Measurements from ENCODE around the gene ATAD3C.
"Not testable (repeated sequence)": the region's sequence is repeated elsewhere in the genome, so short reads cannot be mapped to it uniquely, and the experiment has no call there.

ATAD3C gene, protein sequence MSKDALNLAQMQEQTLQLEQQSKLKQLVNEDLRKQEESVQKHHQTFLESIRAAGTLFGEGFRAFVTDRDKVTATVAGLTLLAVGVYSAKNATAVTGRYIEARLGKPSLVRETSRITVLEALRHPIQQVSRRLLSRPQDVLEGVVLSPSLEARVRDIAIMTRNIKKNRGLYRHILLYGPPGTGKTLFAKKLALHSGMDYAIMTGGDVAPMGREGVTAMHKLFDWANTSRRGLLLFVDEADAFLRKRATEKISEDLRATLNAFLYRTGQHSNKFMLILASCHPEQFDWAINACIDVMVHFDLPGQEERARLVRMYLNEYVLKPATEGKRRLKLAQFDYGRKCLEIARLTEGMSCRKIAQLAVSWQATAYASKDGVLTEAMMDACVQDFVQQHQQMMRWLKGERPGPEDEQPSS

DNA sequence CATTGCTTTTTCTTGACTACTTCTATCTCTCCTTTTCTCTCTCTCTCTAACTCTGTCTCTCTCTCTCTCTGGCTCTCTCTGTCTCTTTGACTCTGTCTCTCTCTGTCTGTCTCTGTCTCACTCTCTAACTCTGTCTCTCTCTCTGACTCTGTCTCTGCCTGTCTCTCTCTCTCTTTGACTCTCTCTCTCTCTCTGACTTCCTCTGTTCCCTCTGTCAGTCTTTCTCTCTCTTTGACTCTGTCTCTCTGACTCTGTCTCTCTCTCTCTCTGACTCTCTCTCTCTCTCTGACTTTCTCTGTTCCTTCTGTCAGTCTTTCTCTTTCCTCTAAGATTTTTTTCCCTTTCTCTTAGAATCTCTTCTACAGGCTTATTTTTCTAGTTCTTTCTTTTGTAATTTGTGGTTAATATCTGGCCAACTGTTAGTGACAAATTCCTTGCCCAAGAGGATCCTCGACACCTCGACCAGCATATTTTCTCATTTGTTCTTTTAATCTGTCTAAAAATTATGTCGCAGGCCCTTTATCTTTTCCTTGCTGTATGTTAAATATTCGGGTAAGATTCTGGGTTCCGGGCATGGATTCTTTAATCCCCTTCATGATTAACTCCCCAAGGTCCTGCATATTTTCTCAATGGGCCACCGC is at the start of gene ATAD3C:
Gene ATAD3C (plus strand): TSS at position 591 of the 641 bp plus-strand sequence. CDS start 995 bp downstream, outside the sequence.
- DNase-seq = no peak

DNA sequence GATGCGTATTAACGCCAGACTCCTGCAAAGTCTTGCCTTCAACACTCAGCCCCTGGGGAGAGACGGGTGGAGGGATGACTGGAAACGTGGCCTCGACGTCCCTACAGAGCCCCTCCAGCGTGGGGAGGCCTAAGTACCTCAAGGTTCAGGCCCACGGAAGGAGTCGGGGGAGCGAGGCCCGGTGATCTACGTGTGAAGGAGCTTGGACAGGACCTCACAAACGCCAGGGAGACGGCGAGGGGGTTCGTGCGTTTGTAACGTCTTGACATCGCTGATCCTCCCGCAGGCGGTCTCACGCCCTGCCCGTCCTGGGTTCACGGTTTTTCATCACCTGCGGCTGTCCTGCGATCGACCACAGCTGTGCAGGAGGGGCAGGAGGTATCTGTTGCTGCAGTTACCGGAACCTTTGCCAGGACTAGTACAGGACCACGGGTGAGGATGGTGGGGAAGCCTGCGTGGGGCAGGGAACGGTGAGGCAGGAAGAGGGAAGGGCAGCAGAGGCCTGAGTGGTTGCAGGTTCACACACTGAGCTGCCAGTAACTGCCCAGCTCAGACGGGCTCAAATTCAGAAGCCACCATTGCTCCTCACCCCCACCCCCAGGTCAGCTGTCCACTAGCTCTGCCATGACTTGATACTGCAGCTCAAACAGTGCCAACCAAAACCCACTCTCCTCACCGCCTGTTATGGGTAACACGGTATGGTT is 49.5 kb upstream of the ATAD3C start:
- DNase-seq = no peak

DNA sequence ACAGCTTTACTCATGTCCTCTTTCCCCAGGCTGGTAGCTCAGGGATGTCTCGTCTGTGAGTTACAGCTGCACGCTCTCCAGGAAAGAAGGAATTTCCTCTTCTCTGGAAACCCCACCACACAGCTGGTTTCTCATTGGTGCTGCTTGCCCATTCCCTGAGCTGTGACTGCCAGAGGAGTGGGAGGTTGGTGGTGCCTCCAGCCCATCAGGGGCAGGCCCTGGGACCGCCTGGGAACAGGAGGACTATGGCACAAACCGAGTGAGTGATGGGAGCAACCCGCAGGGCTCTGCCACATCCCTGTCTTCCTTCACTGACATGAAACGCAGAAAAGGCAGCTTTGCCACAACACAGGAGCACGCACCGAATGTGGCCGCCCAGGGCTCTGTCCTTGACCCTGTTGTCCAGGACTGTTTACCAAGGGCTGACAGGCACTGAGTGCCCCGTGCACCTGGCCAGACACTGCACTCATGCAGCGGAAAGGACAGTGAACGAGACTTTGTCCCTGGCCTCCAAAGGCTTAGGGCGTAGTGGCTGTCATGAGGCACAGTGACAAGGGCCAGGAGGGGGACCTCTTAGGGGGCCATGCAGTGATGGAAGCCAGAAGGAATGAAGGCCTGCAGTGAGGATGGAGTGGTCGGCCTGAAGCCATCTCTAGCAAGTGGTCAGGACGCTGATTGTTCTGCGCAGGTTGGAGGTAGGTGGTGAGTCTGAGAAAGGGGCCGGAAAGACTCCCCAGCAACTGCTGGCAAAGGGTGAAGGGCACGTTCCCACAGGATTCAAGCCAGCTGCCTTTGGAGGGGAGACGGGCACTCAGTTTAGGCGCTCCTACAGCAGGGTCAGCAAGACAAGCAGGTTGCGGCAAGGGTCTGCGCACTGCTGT is 48.7 kb upstream of the ATAD3C start:
- no peak for DNase-seq

DNA sequence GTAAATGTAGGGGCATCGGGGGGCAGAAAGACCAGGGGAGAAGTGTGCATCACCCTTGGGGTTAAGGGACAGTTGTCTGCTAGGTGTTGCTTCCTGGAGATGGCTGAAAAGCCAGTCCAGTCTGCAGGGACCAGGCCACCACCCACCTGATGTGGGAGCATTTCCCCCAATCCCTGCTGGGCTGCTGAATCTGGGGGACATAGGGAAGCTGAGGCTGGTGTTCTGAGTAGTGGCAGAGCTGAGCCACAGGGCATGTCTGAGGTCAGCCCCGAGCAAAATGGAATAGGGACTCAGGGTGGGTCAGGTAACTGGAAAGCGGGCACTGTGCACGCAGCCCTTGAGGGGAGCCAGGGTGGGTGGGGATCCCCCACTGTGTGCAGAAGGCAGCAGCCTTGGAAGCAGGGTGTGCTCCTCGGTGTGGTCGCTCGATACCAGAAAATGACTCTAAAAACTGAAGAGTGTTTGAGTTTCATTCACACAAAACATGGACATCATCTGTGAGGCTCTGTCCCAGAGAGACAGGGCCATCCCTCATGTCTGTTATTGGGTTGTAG is 48.0 kb upstream of the ATAD3C start:
- DNase-seq = no peak

DNA sequence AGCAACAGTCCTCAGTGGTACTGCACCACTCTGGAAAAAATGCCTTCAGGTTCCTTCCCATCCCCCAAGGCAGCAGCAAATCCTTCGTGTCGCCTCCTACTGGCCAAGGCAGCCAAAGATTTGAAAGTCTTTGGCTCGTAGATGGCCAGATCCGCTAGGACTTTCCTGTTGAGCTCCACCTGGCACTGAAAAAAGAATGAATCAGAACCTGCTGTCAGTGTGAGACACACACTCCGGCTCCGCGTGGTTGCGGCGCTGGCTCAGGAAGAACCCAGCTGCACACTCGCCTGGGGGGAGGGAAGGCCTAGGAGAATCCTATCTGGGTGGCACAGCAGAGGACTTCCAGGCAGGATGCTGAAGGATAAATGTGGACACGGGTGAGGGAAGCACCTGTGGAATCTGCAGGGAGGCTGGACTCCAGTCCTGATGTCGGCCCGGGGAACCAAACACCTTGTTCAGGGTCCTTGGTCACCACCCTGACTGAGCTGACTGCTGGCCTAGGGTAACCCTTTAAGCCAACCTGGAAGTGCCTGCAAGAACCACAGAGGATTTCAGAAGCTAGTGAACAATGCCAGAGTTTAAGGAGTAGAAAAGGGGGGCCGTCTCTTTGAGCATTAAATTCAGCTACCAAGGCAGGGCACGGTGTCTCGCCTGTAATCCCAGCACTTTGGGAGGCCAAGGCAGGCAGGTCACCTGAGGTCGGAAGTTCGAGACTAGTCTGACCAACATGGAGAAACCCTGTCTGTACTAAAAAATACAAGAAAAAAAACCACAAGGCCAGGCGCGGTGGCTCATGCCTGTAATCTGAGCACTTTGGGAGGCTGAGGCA is 47.2 kb upstream of the ATAD3C start:
- DNase-seq = peak; percentile 18

DNA sequence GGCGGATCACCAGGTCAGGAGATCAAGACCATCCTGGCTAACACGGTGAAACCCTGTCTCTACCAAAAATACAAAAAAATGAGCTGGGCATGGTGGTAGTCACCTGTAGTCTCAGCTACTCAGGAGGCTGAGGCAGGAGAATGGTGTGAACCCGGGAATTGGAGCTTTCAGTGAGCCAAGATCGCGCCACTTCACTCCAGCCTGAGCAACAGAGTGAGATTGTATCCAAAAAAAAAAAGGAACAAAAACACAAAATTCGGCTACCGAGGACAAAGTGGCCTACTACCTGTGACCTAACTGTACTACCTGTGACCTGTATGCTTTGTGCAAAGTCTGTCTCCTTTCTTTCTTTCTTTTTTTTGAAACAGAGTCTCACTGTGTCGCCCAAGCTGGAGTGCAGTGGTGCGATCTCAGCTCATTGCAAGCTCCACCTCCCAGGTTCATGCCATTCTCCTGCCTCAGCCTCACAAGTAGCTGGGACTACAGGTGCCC is 46.5 kb upstream of the ATAD3C start:
- not testable (repeated sequence) for DNase-seq

DNA sequence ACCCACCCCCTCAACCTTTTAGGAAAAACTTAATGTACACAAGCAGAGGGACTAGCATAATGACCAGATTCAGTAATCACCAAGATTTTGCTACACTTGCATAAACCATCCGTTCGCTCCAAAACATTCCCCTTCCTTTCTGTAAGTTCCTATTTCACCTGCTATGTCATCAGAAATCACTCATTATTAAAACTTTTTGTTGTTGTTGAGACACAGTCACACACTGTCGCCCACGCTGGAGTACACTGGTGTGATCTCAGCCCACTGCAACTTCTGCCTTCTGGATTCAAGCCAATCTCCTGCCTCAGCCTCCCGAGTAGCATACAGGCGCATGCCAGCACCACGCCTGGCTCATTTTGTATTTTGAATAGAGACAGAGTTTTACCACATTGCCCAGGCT is 45.8 kb upstream of the ATAD3C start:
- DNase-seq = no peak

DNA sequence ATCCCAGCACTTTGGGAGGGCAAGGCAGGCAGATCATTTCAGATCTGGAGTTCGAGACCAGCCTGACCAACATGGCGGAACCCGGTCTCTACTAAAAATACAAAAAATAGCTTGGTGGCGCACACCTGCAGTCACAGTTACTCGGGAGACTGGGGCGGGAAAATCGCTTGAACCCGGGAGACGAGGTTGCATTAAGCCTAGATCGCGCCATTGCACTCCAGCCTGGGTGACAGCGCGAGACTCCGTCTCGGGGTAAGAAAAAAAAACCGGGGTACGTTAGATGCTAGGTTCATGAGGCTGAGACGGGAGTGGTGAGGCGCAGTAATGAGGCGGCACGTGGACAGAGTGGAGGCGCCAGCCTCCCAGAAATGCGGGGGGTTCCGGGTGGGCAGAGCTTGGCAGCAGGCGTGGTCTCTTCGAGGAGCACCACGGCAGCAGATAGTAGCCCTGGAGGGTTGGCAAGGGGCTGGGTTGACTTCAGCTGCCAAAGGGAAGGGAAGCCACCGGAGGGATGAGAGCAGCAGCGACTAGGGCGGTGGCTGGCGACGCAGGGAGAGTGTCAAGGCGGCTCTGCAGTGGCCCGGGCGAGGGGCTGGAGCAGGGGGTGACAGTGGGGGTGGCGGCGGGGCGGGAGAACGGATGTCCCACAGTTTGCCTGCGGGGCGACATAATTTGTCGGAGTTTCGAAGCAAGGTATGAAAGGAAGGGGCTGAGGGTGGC is 43.2 kb upstream of the ATAD3C start:
- DNase-seq = no peak

DNA sequence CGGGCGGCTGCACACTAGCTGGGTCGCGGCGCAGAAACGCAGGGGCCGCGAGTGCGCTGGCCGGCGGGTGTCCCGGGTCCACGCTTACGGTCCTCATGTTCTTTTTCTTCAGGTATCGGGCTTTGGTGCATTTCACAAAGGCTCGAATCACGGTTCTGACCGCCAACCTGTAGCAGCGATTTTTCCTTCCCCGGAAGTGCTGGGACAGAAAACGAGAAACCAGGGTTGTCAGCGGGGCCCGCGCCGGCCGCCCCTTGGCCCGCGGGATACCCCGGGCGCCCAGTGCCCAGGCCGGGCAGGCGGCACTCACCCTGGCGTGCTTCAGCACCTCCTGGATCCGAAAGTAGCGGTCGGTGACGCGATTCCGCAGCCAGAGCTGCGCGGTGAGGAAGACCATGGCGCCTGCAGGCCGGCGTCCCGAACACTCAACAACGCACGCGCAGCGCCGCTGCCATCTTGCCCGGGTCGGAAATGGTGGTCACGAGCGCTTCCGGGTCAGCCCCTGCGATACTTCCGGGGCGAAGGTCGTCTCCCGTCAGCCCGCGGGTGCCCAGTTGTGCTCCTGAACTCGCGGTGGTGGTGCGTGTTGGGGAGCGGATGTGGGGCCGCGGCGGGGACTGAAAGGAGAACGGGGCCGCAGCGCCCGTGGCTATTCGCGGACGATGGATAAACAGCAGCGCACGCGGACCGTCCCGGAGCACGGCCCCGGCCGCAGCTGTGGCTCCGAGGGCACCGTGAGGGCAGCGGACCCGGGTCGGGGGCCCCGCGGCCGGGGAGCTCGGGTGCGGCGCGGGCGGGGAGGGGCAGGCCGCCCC is 42.5 kb upstream of the ATAD3C start, which contains the start of gene MRPL20:
Gene MRPL20 (minus strand): TSS at position 473 of the 815 bp plus-strand sequence. CDS start 76 bp downstream, at position 397.
- peak; percentile 84 for DNase-seq

DNA sequence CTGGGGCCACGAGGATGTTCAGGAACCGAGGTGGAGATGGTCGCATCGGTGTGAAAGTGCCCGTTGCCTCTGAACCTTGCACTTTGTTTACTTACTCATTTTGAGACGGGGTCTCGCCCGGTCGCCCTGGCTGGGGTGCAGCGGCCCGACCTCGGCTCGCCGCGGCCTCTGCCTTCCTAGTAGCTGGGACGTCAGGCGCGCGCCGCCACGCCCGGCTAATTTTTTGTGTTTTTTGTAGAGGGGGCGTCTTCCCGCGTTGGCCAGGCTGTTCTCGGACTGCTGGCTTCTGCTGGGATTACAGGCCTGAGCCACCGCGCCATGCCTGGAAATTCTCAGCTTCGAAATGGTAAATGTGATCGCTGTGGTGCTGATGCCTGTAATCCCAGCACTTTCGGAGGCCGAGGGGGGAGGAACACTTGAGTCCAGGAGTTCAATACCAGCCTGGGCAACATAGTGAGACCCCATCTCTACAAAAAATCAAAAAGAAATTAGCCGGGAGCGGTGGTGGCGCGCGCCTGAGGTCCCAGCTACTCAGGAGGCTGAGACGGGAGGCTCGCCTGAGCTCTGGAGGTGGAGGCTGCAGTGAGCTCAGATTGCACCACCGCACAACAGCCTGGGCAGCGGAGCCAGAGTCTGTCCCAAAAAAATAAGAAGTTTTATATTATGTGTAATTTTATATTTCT is 41.7 kb upstream of the ATAD3C start:
- DNase-seq = no peak

DNA sequence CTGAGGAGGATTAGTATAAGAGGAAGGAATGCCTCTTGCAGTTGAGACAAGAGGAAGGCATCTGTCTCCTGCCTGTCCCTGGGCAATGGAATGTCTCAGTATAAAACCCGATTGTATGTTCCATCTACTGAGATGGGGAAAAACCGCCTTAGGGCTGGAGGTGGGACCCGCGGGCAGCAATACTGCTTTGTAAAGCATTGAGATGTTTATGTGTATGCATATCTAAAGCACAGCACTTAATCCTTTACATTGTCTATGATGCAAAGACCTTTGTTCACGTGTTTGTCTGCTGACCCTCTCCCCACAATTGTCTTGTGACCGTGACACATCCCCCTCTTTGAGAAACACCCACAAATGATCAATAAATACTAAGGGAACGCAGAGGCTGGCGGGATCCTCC is 39.3 kb upstream of the ATAD3C start:
- DNase-seq = not testable (repeated sequence)

DNA sequence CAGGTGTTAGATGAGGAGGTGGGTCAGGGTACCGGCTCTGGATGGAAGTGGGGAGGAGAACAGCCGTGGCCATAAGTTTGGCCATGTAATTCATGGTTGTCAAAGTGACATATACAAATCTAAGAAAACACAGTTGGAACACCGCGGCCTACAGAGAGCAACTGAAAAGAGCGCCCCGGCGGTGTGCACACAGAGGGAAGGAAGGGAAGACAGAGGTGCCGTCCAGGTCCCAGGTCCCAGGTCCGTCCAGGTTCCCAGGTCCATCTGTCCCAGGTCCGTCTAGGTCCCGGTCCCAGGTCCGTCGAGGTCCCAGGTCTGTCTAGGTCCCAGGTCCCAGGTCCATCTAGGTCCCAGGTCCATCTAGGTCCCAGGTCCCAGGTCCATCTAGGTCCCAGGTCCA is 37.9 kb upstream of the ATAD3C start:
- DNase-seq = no peak

DNA sequence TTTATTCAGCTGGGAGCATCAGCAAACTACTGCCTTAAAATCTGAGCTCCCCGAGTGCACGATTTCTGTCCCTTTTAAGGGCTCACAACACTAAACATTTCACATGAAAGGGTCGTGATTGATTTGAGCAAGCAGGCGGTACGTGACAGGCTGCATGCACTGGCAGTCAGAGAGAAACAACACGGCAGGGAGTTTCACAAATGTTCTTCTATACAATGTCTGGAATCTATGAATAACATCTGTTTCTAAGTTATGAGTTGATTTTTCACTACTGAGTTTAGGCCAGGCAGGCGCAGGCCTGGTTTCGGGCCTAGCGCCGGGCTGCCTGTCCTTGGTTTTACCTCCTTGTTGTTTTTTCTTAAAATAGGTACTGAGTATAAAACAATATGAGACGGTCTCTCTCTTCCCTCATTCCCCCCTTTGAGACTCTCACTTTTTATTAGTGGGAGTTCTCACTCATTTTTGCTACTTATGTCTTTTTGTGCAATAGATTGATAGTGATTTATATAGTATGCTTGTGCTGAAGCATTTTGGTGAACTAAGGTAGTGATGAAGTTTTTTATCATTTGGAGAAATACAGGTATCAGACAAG is 37.1 kb upstream of the ATAD3C start:
- DNase-seq = not testable (repeated sequence)

DNA sequence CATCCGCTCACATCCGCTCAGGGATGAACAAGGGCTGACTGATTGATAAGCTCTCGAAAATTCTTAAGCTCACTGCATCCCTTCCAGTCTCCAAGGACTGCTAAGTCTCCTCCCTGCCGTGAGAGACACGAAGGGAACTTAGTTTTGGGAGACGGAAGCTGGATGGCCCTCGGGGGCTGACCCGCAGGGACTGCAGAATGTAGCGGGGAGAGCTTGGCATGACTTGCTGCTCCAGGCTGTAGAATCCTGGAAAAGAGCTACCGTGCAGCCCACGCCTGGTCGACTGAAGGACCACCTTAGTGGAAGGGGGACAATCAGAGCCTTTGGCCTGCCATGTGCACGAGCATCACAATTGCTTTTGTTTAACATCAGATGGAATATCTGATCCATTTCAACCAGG is 33.7 kb upstream of the ATAD3C start:
- DNase-seq = no peak

DNA sequence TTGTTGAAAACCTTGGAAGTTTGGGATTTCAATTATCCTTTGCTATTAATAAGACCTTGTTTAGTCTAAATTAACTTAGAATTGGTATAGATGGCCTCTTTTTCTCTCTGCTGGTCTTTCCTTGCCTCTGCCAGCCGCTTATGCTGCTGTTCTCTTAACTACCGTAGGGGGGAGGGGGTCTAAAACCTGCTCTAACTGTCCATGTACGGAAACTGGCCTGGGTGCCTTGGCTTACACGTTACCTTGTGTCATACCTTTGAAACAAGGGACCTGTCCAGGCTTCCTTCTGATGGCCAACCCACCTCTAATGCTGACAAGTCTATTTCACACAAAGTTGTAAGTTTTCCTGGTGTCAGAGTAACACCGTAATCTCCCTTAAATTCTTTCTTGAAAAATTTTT is 32.1 kb upstream of the ATAD3C start:
- not testable (repeated sequence) for DNase-seq

DNA sequence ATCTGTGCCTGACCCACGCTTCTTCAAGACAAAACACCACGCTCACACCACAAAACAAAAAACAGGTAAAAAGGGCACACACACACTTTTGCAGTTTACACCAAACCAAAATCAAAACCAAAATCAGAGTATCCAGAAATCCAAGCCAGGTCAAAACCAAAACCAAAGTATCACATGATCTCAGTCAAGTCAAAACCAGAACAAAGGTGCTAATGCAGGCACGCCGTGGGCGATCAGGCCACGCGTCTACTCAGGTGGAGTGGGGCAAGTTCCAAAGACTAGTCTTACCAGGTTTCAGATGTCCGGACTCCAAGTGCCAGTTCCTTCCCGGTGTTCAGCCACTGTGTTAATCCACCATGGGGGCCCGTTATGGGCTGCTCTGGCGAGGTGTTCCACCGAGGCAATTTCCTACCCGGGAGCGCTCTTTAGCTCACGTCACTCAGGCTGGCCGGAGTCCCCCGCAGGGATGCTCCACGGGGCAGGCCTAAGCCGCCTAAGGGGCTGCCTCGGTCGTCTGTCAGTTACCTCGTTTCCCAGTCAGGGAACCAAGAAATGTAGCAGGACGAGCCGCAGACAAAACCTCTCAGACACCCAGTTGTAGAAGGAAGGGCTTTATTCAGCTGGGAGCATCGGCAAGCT is 31.5 kb upstream of the ATAD3C start:
- not testable (repeated sequence) for DNase-seq

DNA sequence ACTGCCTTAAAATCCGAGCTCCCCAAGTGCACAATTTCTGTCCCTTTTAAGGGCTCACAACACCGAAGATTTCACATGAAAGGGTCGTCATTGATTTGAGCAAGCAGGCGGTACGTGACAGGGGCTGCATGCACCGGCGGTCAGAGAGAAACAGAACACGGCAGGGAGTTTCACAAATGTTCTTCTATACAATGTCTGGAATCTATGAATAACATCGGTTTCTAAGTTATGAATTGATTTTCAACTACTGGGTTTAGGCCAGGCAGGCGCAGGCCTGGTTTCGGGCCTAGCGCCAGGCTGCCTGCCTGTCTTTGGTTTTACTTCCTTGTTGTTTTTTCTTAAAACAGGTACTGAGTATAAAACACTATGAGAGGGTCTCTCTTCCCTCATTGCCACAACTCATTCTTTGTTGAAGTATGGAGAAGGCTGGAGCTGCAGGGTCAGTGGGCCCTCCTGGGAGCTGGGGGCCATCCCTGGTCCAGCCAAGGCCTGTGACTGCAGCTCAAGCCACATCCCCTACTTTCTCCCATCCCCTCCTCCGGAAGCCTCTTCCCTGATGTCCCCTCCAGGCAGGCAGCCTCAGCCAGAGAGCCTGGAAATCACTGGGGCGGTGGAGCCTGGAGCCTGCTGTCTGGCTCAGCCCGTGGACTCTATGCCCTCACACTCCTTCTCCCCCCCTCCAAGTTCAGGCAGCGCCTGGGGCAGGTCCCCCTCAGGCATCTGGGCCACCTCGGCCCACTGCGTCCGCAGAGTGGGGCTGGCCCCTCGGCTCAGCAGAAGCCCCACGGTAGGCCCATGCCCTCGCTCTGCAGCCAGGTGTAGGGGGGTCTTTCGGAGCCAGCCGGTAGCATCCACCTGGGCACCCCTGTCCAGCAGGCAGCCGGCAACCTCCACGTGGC is 30.8 kb upstream of the ATAD3C start:
- no peak for DNase-seq
